ENCODE results near the gene IGF1. TPM values are rescaled to one million over a fixed set of nuclear protein-coding genes. Genes with fewer than 3 reads are reported as not detected.

The IGF1 gene
- total and polyA plus RNA-seq, 12 donors = 1.7 to 28.4 (median 16.5) TPM

DNA sequence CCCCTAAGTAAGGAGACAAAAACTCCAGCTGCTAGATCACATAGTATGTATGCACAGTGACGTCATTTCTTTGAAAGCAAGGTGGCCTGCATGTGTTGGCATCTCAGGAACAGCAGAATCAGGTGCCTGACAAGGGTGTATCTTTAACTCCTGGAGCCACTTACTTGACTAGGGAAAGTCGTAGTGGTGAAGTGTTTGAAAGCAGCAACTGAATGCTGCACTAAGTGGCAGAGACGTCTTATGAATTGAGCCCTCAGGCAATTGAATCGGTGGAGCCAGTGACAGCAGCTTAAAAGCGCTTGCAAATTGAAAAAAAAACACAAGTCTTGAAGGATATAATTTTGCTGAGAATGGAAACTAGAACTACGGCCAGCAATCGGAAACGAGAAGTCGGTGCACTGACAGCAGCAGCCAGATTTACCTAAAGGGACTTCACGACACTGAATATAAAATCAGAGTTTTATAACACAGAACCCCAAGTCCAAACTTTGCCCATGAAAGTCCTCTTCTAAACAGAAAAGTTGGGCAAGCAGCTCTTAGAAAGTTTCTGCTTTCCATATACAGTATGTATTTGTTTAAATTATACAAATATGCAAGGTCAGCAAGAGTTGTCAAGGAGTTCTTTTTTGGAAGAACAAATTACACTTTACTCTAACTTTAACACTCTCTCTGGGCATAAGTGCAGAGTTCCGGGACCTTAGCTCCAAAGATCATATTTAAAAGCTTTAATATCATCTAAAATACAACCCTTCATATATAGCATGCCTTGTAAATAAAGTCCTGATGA is 1.1 kb downstream of the IGF1 start:
- H3K9me3 ChIP-seq (replicated peaks in 1 of 3) = no peaks in the 10 kb centered on the region
- peaks cover 0 to 13% of the 10 kb centered on the region in 2 donors for H3K4me1 ChIP-seq (replicated peaks in 1 of 2)
- peak overlapping the region in 1 of 4 donors; percentile 47 for H3K4me3 ChIP-seq
- DNase-seq = no peak
- peak overlapping the region in 4 of 5 donors; percentile 2 to 47 (median 24) for H3K27ac ChIP-seq
- TF ChIP-seq POLR2A (IDR thresholded peaks at IDR 0.05) = no peak
- TF ChIP-seq, protein P1, sequence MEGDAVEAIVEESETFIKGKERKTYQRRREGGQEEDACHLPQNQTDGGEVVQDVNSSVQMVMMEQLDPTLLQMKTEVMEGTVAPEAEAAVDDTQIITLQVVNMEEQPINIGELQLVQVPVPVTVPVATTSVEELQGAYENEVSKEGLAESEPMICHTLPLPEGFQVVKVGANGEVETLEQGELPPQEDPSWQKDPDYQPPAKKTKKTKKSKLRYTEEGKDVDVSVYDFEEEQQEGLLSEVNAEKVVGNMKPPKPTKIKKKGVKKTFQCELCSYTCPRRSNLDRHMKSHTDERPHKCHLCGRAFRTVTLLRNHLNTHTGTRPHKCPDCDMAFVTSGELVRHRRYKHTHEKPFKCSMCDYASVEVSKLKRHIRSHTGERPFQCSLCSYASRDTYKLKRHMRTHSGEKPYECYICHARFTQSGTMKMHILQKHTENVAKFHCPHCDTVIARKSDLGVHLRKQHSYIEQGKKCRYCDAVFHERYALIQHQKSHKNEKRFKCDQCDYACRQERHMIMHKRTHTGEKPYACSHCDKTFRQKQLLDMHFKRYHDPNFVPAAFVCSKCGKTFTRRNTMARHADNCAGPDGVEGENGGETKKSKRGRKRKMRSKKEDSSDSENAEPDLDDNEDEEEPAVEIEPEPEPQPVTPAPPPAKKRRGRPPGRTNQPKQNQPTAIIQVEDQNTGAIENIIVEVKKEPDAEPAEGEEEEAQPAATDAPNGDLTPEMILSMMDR (IDR thresholded peaks at IDR 0.05) = no peak
- intact Hi-C loops (cut with DNase I) = no loop called here
- WGBS, 4 donors = 33 to 37% (median 35%) methylated on average over 11 of the region's 11 CpGs
- no peaks in the 10 kb centered on the region for H3K27me3 ChIP-seq
- H3K36me3 ChIP-seq (replicated peaks in 1 of 2) = no peaks in the 10 kb centered on the region

DNA sequence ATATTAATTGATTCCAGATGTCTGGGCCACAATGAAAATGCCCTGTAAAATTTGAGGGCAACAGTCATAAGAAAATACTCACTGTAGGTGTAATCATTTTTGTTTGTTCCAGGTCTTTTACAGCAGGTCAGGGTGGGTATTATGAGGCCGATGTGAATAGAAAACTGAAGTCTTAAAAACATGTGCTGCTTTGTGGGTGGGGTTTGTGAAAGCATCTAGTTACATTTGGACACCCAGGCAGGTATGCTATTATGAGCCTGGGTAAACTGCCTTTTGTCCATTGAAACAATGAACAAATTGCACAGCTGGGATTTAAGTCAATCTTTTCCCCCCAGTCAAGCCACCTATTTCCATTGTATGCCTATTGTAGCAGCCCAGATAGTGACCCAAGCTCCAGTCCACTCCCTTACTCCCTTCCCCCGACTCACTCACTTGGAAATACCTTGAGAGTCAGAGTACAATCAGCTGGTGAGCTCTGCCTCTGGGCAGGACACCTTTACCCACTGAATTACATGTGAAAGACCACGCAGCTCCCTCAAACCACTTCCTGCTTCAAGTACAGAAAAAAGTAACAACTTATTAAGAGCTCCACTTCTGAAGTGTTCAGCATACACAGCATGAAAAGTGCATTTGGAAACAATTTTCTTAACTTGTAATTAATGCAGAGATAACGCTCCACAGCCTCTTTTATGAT is 1.8 kb downstream of the IGF1 start:
- intact Hi-C loops (cut with DNase I) = no loop called here
- DNase-seq = no peak
- peak overlapping the region in 2 of 5 donors; percentile 6 to 42 for H3K27ac ChIP-seq

DNA sequence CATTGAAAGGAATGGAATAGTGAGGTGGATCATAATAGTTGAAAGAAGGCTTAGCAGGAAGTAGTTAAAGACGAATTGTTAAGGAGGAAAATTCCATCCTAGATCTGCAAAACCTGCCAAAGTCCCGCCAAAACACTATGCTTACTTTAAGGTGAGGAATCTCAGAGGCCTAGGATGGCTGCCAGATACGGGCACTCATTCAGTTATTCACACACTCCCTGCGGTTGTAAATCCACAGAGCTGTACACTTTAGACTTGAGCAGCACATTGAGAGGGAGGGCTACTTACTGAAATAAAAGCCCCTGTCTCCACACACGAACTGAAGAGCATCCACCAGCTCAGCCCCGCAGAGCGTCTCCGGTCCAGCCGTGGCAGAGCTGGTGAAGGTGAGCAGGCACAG is 5.0 kb downstream of the IGF1 start:
- H3K27ac ChIP-seq = no peak overlapping the region
- TF ChIP-seq, protein P1 (IDR thresholded peaks at IDR 0.05) = no peak
- no peak for TF ChIP-seq POLR2A (IDR thresholded peaks at IDR 0.05)
- no peak for DNase-seq
- intact Hi-C loops (cut with DNase I) = no loop called here
- no peaks in the 10 kb centered on the region for H3K36me3 ChIP-seq (replicated peaks in 1 of 2)
- peaks cover 0 to 6% of the 10 kb centered on the region in 2 donors for H3K4me1 ChIP-seq (replicated peaks in 1 of 2)
- 75 to 83% (median 80%) methylated on average over 9 of the region's 9 CpGs for WGBS, 4 donors
- no peaks in the 10 kb centered on the region for H3K27me3 ChIP-seq
- no peak overlapping the region for H3K4me3 ChIP-seq
- H3K9me3 ChIP-seq (replicated peaks in 1 of 3) = no peaks in the 10 kb centered on the region

More for the DNA sequence above, 1.8 kb downstream of the IGF1 start:
- TF ChIP-seq, protein P1 (IDR thresholded peaks at IDR 0.05) = no peak
- no peak for TF ChIP-seq POLR2A (IDR thresholded peaks at IDR 0.05)
- Histone ChIP-seq H3K4me1 (replicated peaks in 1 of 2) (peaks cover 0 to 11% of the 10 kb centered on the region in 2 donors), H3K36me3 (replicated peaks in 1 of 2) (no peaks in the 10 kb centered on the region), H3K27me3 (no peaks in the 10 kb centered on the region), H3K4me3 (peak overlapping the region in 1 of 4 donors; percentile 47), H3K9me3 (replicated peaks in 1 of 3) (no peaks in the 10 kb centered on the region)
- 44 to 49% (median 45%) methylated on average over 4 of the region's 4 CpGs for WGBS, 4 donors

DNA sequence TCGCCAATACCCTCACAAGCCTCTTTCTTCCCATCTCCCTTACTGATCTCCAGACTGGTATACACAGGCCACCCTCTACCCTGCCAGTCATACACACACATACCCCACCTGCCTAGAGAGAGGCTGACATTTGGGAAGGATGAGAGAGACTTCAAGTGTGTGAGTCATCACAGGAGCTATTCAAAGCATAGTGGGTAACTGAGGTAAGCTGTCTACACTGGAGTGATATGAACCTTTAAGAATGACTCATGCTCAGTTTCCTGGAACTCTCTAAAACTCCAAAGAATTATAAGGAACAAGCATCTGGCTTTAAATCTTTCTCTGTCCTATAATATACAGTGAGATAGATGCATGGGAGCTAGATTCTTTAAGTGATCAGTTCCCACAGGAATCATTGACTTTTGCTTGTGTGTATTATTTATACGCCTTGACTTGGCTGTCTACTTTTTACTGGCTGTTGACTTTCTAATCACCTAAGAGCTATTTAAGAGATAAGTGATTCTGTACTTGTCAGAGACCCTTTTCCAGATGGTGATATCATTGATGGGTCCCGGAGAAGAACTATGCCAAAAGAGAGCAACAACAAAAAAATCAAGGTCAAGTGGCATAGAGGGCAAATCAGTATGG is 5.8 kb downstream of the IGF1 start:
- Histone ChIP-seq H3K36me3 (replicated peaks in 1 of 2) (no peaks in the 10 kb centered on the region), H3K27me3 (no peaks in the 10 kb centered on the region), H3K4me3 (no peak overlapping the region), H3K4me1 (replicated peaks in 1 of 2) (no peaks in the 10 kb centered on the region), H3K27ac (no peak overlapping the region), H3K9me3 (replicated peaks in 1 of 3) (no peaks in the 10 kb centered on the region)
- TF ChIP-seq, protein P1 (IDR thresholded peaks at IDR 0.05) = no peak
- TF ChIP-seq POLR2A (IDR thresholded peaks at IDR 0.05) = no peak
- no peak for DNase-seq
- WGBS, 4 donors = 72 to 83% (median 78%) methylated on average over 3 of the region's 3 CpGs
- intact Hi-C loops (cut with DNase I) = no loop called here

All from adrenal gland (tissue), 12 donors.